Endothelial cell (in vitro differentiated cells): ENCODE results near the gene SCIN. TPM values are rescaled to one million over a fixed set of nuclear protein-coding genes. Genes with fewer than 3 reads are reported as not detected.
"Not testable (repeated sequence)": the region's sequence is repeated elsewhere in the genome, so short reads cannot be mapped to it uniquely, and the experiment has no call there.

Experiments used
- DNase-seq: peaks from one replicate; pipeline ENCODE4 v3.0.0; 2021; ENCODE audit warnings: low spot score
- H3K27ac Mint-ChIP-seq: one replicate; pipeline ENCODE4 v1.8.0; 2021; ENCODE audit warnings: mixed read lengths, inconsistent platforms; ENCODE audit not compliant: unreplicated experiment
- H3K27me3 Mint-ChIP-seq: one replicate; pipeline ENCODE4 v1.8.0; 2021; ENCODE audit warnings: mild to moderate bottlenecking, moderate library complexity, mixed read lengths, inconsistent platforms; ENCODE audit not compliant: unreplicated experiment
- H3K36me3 Mint-ChIP-seq: one replicate; pipeline ENCODE4 v1.8.0; 2021; ENCODE audit warnings: mild to moderate bottlenecking, low read depth, mixed read lengths, inconsistent platforms; ENCODE audit not compliant: unreplicated experiment
- H3K4me1 Mint-ChIP-seq: one replicate; pipeline ENCODE4 v1.8.0; 2021; ENCODE audit warnings: mild to moderate bottlenecking, mixed read lengths, inconsistent platforms; ENCODE audit not compliant: unreplicated experiment
- H3K4me3 Mint-ChIP-seq: one replicate; pipeline ENCODE4 v1.8.0; 2021; ENCODE audit warnings: mild to moderate bottlenecking, mixed read lengths, inconsistent platforms; ENCODE audit not compliant: unreplicated experiment
- H3K9me3 Mint-ChIP-seq: one replicate; pipeline ENCODE4 v1.8.0; 2021; ENCODE audit warnings: mixed read lengths, inconsistent platforms; ENCODE audit not compliant: unreplicated experiment
- CTCF ChIP-seq: fragments of 200-600 bp; sonication (generic); IDR thresholded peaks from one replicate; pipeline ENCODE4 v1.5.0; 2021; ENCODE audit warnings: antibody characterized with exemption; ENCODE audit not compliant: unreplicated experiment
- total RNA-seq: library from RNA; stranded (reverse); fragmentation: NEBNext Ultra II Directional; extraction: Animal tissue kit (Norgen Biotek cat#: 25700); gene quantifications from one replicate; pipeline ENCODE4 v1.2.1, GENCODE V29; 2021; ENCODE audit not compliant: unreplicated experiment

SCIN gene
- total RNA-seq, 1 donor from 2014 or later = 8.2 TPM

GRCh38 chr7:12554872-12555271, 15.6 kb upstream of the SCIN start:
- H3K27ac Mint-ChIP-seq = no peak overlapping the region
- H3K27me3 Mint-ChIP-seq = no peaks in the 10 kb centered on the region
- no peak for DNase-seq
- no peaks in the 10 kb centered on the region for H3K36me3 Mint-ChIP-seq
- no peaks in the 10 kb centered on the region for H3K4me1 Mint-ChIP-seq
- TF ChIP-seq CTCF = no peak
- H3K9me3 Mint-ChIP-seq = peaks cover 4% of the 10 kb centered on the region
- no peak overlapping the region for H3K4me3 Mint-ChIP-seq

- not testable (repeated sequence) for H3K9me3 Mint-ChIP-seq, DNase-seq, H3K27me3 Mint-ChIP-seq, H3K4me3 Mint-ChIP-seq, H3K4me1 Mint-ChIP-seq, H3K27ac Mint-ChIP-seq, H3K36me3 Mint-ChIP-seq
These were observed 14.8 kb upstream of the SCIN start for GRCh38 chr7:12555695-12556094.

GRCh38 chr7:12556139-12556792, 14.3 kb upstream of the SCIN start:
- not testable (repeated sequence) for H3K4me3 Mint-ChIP-seq, H3K27ac Mint-ChIP-seq, H3K4me1 Mint-ChIP-seq, H3K36me3 Mint-ChIP-seq, DNase-seq, H3K27me3 Mint-ChIP-seq, H3K9me3 Mint-ChIP-seq

- peaks cover 4% of the 10 kb centered on the region for H3K9me3 Mint-ChIP-seq
- TF ChIP-seq CTCF = no peak
- no peak overlapping the region for H3K4me3 Mint-ChIP-seq
- no peaks in the 10 kb centered on the region for H3K27me3 Mint-ChIP-seq
- no peaks in the 10 kb centered on the region for H3K36me3 Mint-ChIP-seq
- no peak for DNase-seq
- no peaks in the 10 kb centered on the region for H3K4me1 Mint-ChIP-seq
- H3K27ac Mint-ChIP-seq = no peak overlapping the region
These were observed 13.2 kb upstream of the SCIN start for GRCh38 chr7:12557282-12557681.

GRCh38 chr7:12564996-12565764, 5.3 kb upstream of the SCIN start:
- Mint-ChIP-seq H3K27me3 (no peaks in the 10 kb centered on the region), H3K36me3 (no peaks in the 10 kb centered on the region), H3K4me1 (peaks cover 3% of the 10 kb centered on the region), H3K9me3 (no peaks in the 10 kb centered on the region), H3K4me3 (no peak overlapping the region), H3K27ac (no peak overlapping the region)
- no peak for TF ChIP-seq CTCF
- DNase-seq = no peak

GRCh38 chr7:12565873-12566272, 4.6 kb upstream of the SCIN start:
- Mint-ChIP-seq H3K27ac (no peak overlapping the region), H3K9me3 (no peaks in the 10 kb centered on the region), H3K27me3 (no peaks in the 10 kb centered on the region), H3K4me3 (no peak overlapping the region), H3K4me1 (peaks cover 3% of the 10 kb centered on the region), H3K36me3 (no peaks in the 10 kb centered on the region)
- DNase-seq = no peak
- TF ChIP-seq CTCF = no peak
